ENCODE data around the gene CDV3.

CDV3 gene

GRCh38 chr3:133606902-133607301 lies 33.4 kb downstream of the CDV3 start:
- DNase-seq, result no peak

DNA sequence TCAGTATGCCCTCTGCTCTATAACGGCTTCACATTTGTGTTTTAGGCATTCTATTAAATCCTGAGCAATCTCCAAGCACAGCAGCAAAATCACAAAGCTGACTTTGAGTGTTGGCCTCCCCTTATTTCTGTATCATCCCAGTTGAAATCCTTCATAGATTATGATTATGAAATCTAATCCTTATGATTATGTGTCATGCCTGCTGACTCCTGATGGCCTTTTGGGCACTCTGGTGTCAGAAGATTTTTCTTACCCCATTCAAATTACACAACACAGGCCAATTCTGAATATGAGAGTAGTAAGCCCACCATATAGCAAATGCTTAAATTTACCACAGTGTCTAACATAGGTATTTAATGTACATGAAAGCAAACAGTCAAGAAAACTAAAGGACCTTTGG lies 34.3 kb downstream of the CDV3 start:
- no peak for DNase-seq

GRCh38 chr3:133608388-133608787 lies 34.9 kb downstream of the CDV3 start:
- DNase-seq, result no peak

DNA sequence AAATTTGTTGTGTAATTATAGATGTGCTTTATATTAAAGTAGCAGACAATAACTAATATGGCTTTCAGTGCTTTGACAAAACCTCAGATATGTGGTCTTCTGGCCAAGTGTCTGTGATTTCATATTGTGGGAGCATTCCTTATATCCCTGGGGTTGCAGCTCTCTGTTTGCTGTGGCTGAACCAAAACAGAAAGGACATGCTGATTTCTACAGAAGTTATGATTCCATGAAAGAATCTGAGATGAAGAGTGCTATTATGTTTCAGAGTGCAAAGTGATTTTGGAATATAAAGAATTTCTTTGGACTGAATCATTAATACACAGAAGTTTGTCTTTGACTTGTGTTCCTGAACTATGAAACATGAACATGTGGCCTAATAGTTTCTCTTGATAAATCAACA lies 36.5 kb downstream of the CDV3 start:
- no peak for DNase-seq

GRCh38 chr3:133611534-133611933 lies 38.0 kb downstream of the CDV3 start:
- DNase-seq, result no peak

- DNase-seq, result no peak
These were observed 46.7 kb downstream of the CDV3 start for GRCh38 chr3:133620066-133620784.

DNA sequence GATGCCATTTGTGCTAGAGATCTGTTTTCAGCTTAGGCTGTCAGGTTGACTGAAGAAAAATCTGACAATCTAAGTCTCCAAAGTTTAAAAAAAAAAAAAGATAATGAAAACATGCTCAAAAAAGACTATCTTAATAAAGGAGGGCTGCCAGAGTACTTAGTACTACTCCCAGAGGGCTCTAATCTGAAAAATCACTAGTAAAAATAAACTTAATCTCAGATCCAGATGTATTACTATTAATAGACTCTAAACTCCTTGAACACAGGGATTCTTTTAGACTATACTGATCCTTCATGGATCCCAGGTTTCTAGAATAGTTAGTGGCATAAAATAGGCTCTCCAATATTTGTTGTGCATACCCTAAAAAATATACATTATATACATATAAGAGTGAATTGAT lies 54.3 kb downstream of the CDV3 start:
- DNase-seq, result no peak

DNA sequence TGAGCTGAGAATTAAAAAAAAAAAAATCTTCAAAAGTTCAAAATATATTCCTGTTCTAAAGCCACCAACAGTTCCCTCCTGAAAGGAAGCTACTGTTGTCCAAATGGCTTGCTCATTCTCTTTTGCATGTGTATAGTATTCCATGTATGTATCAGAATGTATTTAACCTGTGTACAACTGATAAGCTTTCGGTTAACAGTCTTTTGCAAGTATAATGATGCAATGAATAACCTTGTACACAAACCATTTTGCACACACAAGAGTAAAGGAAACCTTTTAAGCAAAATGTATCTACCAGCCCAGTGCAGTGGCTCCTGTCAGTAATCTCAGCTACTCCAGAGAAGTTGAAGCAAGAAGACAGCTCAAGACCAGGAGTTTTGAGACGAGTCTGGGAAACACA lies 55.7 kb downstream of the CDV3 start:
- no peak for DNase-seq

DNA sequence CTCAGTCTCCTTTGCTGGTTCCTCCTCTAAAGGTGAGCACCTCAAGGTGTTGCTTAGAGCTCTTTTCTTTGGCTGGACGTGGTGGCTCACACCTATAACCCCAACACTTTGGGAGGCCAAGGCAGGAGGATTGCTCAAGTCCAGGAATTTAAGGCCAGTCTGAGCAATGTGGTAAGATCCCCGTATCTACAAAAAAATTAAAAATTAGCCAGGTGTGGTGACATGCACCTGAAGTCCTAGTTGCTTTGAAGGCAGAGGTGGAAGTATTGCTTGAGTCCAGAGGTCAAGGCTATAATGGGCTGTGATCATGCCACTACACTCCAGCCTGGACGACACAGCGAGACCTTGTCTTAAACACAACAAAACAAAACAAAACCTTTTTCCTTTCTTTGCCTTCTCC lies 60.0 kb downstream of the CDV3 start:
- DNase-seq, result no peak
